Upper lobe of right lung (tissue), 1 donor: ENCODE measurements around the gene GBP4. TPM values are rescaled to one million over a fixed set of nuclear protein-coding genes. Genes with fewer than 3 reads are reported as not detected.

Source experiments
- ATAC-seq: fragments of 200-7000 bp; cut with Tn5 transposase; one replicate; pipeline ENCODE4 v1.9.1; 2020; ENCODE audit warnings: mild to moderate bottlenecking, moderate library complexity
- DNase-seq: peaks from one replicate; pipeline ENCODE4 v3.0.0-alpha.2; 2020
- H3K27ac ChIP-seq: fragments of 200-600 bp; one replicate; pipeline ENCODE4 v1.8.0; 2022
- H3K27me3 ChIP-seq: fragments of 200-600 bp; one replicate; pipeline ENCODE4 v1.8.0; 2022; ENCODE audit warnings: mild to moderate bottlenecking
- H3K36me3 ChIP-seq: fragments of 200-600 bp; one replicate; pipeline ENCODE4 v1.8.0; 2022
- H3K4me1 ChIP-seq: fragments of 200-600 bp; one replicate; pipeline ENCODE4 v1.8.0; 2022
- H3K4me3 ChIP-seq: fragments of 200-600 bp; one replicate; pipeline ENCODE4 v1.8.0; 2022; ENCODE audit warnings: mild to moderate bottlenecking
- H3K9me3 ChIP-seq: fragments of 200-600 bp; one replicate; pipeline ENCODE4 v1.8.0; 2022
- CTCF ChIP-seq: fragments of 200-600 bp; IDR thresholded peaks from one replicate; pipeline ENCODE4 v1.8.0; 2022; ENCODE audit warnings: antibody characterized with exemption
- intact Hi-C: fragments of 100-400 bp; cut with DNase I; formaldehyde crosslinking; loops from one replicate; pipeline ENCODE4 v1.11.0; 2022
- total RNA-seq: library from RNA; stranded (reverse); fragmentation: NEBNext Ultra II Directional; extraction: Animal tissue kit (Norgen Biotek cat#: 25700); gene quantifications from one replicate; pipeline ENCODE4 v1.2.1, GENCODE V29; 2021
- donor health status: DM: no; HTN: yes; CAD: no; lungs with severe emphysema.

Gene GBP4
- total RNA-seq, 1 donor from 2014 or later = 32.9 TPM

- intact Hi-C loops = no loop called here
- Histone ChIP-seq H3K27ac (peak overlapping the region; percentile 82), H3K9me3 (no peaks in the 10 kb centered on the region), H3K4me3 (peak overlapping the region; percentile 59), H3K4me1 (peaks cover 30% of the 10 kb centered on the region), H3K36me3 (no peaks in the 10 kb centered on the region), H3K27me3 (no peaks in the 10 kb centered on the region)
- TF ChIP-seq CTCF = no peak
- DNase-seq (no peak), ATAC-seq (no peak)
Observed at GRCh38 chr1:89199525-89200031, 836 bp upstream of the GBP4 start.

- TF ChIP-seq CTCF = no peak
- Histone ChIP-seq H3K27ac (peak overlapping the region; percentile 82), H3K36me3 (peaks cover 2% of the 10 kb centered on the region), H3K9me3 (no peaks in the 10 kb centered on the region), H3K27me3 (no peaks in the 10 kb centered on the region), H3K4me1 (peaks cover 30% of the 10 kb centered on the region), H3K4me3 (peak overlapping the region; percentile 59)
- ATAC-seq (no peak), DNase-seq (no peak)
- intact Hi-C loops = no loop called here
Observed at GRCh38 chr1:89198081-89198480, 661 bp downstream of the GBP4 start.

GRCh38 chr1:89195476-89195875 is 3.3 kb downstream of the GBP4 start:
- Histone ChIP-seq H3K9me3 (no peaks in the 10 kb centered on the region), H3K36me3 (peaks cover 11% of the 10 kb centered on the region), H3K27ac (no peak overlapping the region), H3K27me3 (no peaks in the 10 kb centered on the region), H3K4me1 (peaks cover 21% of the 10 kb centered on the region), H3K4me3 (peak overlapping the region; percentile 6)
- no peak for ATAC-seq
- TF ChIP-seq CTCF = no peak
- DNase-seq = no peak
- intact Hi-C loops = no loop called here

DNA sequence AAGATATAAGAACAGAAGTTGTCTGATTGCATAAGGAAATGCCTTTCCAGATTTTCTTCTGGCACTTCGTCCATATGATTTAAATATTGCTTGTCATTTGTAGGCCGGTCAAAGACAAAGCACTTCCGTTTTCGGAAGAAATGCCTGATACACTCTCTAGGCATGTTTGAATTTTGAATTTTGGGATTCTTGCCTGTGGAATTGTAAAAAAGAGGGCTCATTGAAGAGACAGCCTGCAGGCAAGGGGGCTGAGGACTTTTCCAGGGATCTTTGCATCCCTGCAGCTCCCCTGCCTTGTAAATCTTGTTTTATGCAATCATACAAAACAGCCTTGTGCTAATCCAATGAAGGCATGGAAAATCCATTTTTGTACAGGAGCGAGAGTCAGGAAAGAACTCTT is 7.4 kb downstream of the GBP4 start:
- Histone ChIP-seq H3K27ac (no peak overlapping the region), H3K4me1 (peaks cover under 1% of the 10 kb centered on the region), H3K4me3 (no peak overlapping the region), H3K36me3 (peaks cover 26% of the 10 kb centered on the region), H3K27me3 (no peaks in the 10 kb centered on the region), H3K9me3 (no peaks in the 10 kb centered on the region)
- ATAC-seq = no peak
- intact Hi-C loops = no loop called here
- no peak for TF ChIP-seq CTCF
- DNase-seq = no peak

DNA sequence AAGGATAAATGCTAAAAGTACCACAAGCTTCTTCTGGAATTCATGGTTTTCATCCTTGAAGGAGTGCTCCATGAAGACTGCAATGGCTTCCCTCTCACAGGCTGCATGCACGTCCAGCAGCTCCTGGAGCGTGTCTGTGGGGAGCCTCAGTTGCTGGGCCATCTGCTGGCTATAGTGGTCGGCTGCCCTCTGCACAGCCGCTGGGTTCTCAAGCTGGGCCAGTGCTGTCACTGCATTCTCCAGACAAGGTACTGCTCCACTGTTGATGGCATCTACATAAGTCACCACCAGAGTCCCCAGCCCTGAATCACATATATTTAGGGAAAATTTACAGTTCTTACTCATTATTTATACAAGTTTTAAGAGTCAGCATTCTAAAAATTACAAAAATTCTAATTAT is 8.7 kb downstream of the GBP4 start:
- no peaks in the 10 kb centered on the region for H3K27me3 ChIP-seq
- H3K36me3 ChIP-seq = peaks cover 36% of the 10 kb centered on the region
- no peaks in the 10 kb centered on the region for H3K9me3 ChIP-seq
- H3K27ac ChIP-seq = no peak overlapping the region
- H3K4me3 ChIP-seq = no peak overlapping the region
- DNase-seq (no peak), ATAC-seq (peak; percentile 17)
- no peak for TF ChIP-seq CTCF
- intact Hi-C loops = no loop called here
- H3K4me1 ChIP-seq = no peaks in the 10 kb centered on the region

DNA sequence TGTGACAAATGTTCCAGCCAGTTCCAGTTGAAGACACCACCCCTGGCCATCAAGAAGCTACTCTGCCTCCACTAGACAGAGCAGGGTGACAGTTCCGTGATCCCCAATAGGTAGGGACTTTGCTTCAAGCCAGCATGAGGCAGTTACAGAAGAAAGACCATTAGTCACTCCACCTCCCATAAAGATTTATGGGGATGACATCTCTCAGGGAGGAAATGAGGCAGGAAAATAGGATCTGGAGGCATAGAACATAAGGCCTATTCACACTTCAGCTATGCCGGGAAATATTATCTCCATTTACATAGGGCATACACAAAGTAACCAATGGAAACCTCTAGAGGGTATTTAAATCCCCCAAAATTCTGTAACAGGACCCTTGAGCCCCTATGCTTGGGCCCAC is 19.4 kb downstream of the GBP4 start:
- DNase-seq (no peak), ATAC-seq (no peak)
- no peak for TF ChIP-seq CTCF
- Histone ChIP-seq H3K27ac (no peak overlapping the region), H3K27me3 (no peaks in the 10 kb centered on the region), H3K9me3 (no peaks in the 10 kb centered on the region), H3K36me3 (peaks cover 10% of the 10 kb centered on the region), H3K4me3 (no peak overlapping the region), H3K4me1 (no peaks in the 10 kb centered on the region)
- intact Hi-C loops = no loop called here
